H7 (cell line): ENCODE results near the gene IL22RA1. TPM values are rescaled to one million over a fixed set of nuclear protein-coding genes. Genes with fewer than 3 reads are reported as not detected.

Experiments
- DNase-seq: peaks from one replicate; pipeline ENCODE4 v3.0.0; 2012
- H3K27me3 ChIP-seq: 2 replicates; pipeline ENCODE4 v1.6.0; 2011; ENCODE audit warnings: mild to moderate bottlenecking, low read length; ENCODE audit not compliant: control insufficient read depth, insufficient read depth
- H3K36me3 ChIP-seq: replicated peaks from 2 replicates; pipeline ENCODE4 v1.5.1; 2011; ENCODE audit warnings: low read length; ENCODE audit not compliant: control insufficient read depth, insufficient read depth
- H3K4me3 ChIP-seq: 2 replicates; pipeline ENCODE4 v1.5.1; 2011; ENCODE audit warnings: low read depth, mild to moderate bottlenecking, control low read depth, low read length, moderate library complexity; ENCODE audit not compliant: insufficient read depth
- total RNA-seq: library from RNA; depleted of rRNA; stranded (reverse); fragments of >200 nt; shearing (Covaris generic); gene quantifications from 2 replicates; pipeline ENCODE4 v1.2.3, GENCODE V29; 2014; rRNA removed

Gene IL22RA1, protein sequence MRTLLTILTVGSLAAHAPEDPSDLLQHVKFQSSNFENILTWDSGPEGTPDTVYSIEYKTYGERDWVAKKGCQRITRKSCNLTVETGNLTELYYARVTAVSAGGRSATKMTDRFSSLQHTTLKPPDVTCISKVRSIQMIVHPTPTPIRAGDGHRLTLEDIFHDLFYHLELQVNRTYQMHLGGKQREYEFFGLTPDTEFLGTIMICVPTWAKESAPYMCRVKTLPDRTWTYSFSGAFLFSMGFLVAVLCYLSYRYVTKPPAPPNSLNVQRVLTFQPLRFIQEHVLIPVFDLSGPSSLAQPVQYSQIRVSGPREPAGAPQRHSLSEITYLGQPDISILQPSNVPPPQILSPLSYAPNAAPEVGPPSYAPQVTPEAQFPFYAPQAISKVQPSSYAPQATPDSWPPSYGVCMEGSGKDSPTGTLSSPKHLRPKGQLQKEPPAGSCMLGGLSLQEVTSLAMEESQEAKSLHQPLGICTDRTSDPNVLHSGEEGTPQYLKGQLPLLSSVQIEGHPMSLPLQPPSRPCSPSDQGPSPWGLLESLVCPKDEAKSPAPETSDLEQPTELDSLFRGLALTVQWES
- 0.10 TPM in 1 of 2 replicates, not detected in the other for total RNA-seq

DNA sequence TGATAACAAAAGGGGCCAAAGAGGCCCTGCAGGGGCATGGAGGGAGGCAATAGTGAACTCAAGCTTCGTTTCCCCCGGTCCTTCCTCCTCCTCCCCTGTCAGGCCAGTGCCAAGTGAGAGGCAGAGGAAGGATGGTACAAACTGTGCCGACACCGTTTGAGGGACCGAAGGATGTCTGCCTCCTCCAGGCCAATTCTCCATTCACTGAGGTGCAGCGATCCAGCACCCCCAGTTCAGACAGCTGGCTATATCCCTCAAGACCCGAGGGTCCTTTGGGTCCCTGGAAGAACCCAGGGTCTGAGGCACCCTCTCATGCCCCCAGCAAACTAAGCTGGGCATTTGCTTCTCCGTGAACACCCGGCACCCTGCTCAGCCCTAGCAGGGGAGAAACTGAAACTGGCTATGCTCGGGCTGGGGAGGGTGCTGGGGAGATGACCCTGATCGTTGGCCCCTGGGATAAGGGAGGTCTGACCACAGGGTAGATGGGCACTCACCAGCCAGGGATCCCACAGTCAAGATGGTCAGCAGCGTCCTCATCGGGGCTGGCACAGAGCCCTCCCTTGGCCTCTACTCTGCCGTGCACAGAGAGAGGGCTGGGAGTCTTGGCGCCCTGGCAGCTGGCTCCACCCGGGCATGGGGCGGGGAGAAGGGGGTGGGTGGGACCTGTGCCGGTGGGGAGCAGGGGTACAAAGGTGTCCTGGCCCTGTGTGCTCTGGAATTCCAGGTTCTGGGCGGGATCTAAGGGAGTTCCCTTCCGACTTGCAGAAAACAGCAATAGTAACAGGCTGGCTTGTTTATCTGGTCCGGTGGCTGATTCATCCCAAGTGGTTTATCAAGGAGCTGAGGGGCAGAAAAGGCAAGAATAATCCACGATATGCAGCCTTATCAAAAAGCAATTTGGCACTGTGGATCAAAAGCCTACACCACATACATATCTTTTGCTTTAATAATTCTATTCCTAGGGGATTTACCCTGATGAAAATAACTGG, at the start of gene IL22RA1:
Gene IL22RA1 (minus strand): TSS at position 595 of the 989 bp plus-strand sequence. CDS start 58 bp downstream, at position 537.
- Histone ChIP-seq H3K4me3 (no peak within 1 kb of the TSS), H3K36me3 (no peaks in the 10 kb centered on the region), H3K27me3 (no peaks in the 10 kb centered on the region; the same call in 1 of the 2 replicates)
- no peak for DNase-seq

DNA sequence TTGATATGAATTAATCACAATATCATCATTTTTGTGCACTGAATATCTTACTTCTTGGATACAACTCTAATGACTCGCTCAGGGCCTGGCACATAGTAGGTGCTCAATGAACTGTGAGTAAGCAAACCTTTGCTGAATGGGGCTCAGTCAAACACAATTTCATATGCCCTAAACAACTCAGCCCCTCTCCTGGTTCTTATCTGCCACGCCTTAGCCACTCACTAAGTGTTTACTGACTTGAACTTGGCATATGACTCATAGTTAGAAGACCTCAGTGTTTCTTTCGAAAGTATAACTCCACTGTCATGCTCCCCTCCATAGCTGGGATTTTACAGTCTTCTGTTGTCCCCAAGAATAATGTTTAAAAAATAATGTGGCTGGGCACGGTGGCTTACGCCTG, 48.9 kb upstream of the IL22RA1 start:
- Histone ChIP-seq H3K36me3 (no peaks in the 10 kb centered on the region), H3K4me3 (no peak overlapping the region), H3K27me3 (peaks cover 4% of the 10 kb centered on the region; the same call in 1 of the 2 replicates)
- no peak for DNase-seq

DNA sequence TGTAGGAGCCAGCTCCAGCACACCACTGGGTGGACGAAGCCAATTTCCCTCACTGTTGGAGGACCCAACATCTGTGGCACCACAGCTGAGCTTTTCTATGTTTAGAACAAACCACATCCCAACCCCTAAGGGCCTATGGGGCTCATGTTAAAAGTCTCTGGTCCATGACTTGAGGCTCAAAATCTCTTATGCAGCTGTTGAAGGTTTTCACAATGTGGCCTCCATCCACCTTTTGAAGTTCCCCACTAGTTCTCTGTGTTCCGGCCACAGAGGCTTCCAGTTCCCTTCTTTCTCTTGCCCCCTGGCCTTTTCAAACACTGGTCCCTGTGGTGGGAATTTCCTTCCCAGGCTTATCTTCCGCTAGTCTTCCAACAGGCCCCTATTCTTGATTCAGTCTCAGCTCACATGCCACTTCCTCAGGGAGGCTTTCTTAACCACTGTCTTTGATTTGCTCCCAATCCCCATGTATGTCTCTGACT, 48.1 kb upstream of the IL22RA1 start:
- Histone ChIP-seq H3K36me3 (no peaks in the 10 kb centered on the region), H3K27me3 (peaks cover 4% of the 10 kb centered on the region; the same call in 1 of the 2 replicates), H3K4me3 (no peak overlapping the region)
- DNase-seq, result no peak

DNA sequence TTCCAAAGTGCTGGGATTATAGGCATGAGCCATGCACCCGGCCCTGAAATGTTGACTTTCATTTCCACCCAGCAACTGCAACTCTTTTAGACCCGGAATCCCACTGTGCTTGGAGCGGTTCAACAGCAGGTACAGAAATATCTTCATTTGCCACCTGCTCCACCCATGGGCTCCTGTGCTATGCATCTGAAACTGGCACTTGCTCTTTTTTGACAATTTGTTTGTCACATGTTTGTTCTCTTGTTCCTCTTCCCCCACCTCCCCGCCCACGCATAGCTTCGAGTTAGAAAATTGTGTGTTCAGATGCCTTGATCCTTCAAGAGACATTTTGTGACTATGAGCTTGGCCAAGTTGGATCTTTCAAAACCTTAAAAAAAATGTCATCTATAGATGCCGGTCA, 46.6 kb upstream of the IL22RA1 start:
- Histone ChIP-seq H3K36me3 (no peaks in the 10 kb centered on the region), H3K4me3 (no peak overlapping the region), H3K27me3 (peaks cover 4% of the 10 kb centered on the region; the same call in 1 of the 2 replicates)
- DNase-seq, result no peak

DNA sequence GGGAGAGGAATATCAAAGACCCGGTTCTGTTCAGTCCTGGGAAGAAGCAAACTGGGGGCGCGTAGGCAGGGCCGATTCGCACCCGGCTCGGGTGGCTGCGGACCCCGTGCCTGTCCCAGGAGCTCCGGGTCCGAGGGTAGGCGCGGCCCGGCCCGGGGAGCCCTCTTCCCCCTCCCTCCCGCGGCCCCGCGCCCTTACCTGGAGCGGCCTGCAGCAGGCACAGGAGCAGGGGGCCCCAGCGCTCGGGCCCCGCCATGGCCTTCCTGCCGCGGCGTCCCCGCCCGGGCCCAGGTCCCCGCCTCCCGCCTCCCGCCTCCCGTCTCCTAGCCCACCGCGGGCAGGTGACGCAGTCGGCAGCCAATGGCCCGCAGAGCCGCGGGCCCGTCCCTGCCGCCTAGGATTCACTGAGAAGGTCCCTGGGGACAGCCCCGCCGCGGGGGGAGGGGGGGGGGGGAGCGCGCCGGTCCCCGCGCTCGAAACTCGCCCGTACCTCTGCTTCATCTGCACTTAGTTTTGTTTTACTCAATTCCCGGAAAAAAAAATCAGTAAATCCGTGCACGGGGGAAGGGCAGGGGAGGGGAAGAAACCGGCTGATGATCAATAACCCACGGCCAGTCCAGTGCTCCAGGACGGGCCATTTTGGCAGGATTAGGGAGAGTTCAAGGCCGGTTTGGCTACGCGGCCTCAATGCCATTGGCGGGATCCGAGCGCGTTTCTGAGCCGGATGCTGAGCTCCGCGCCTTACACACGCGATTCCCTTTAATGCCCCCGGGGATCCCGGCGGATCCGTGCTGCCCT, 44.3 kb upstream of the IL22RA1 start, which contains the start of gene IFNLR1:
Gene IFNLR1 (minus strand): TSS at position 297 of the 798 bp plus-strand sequence. CDS start 41 bp downstream, at position 256.
- Histone ChIP-seq H3K36me3 (no peaks in the 10 kb centered on the region), H3K27me3 (peaks cover 4% of the 10 kb centered on the region; the same call in 1 of the 2 replicates), H3K4me3 (peak within 1 kb of the TSS; percentile 72)
- DNase-seq, result peak; percentile 96

DNA sequence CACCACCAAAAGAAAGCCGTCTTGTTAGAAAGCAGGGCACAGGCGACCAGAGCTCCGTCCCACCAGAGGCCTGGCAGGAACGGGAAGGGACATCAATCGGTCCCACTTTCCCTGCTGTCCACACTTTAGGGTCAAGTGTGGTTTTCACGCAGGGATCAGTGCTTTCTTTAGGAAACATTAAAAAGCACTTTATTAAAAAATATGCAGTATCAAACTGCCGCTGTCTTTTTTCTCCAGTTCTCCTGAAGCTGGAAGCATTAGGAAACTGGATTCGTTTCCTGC, 43.7 kb upstream of the IL22RA1 start:
- H3K4me3 ChIP-seq, result peak overlapping the region; percentile 72
- no peak for DNase-seq
- H3K27me3 ChIP-seq, result peaks cover 4% of the 10 kb centered on the region; the same call in 1 of the 2 replicates
- H3K36me3 ChIP-seq, result no peaks in the 10 kb centered on the region

DNA sequence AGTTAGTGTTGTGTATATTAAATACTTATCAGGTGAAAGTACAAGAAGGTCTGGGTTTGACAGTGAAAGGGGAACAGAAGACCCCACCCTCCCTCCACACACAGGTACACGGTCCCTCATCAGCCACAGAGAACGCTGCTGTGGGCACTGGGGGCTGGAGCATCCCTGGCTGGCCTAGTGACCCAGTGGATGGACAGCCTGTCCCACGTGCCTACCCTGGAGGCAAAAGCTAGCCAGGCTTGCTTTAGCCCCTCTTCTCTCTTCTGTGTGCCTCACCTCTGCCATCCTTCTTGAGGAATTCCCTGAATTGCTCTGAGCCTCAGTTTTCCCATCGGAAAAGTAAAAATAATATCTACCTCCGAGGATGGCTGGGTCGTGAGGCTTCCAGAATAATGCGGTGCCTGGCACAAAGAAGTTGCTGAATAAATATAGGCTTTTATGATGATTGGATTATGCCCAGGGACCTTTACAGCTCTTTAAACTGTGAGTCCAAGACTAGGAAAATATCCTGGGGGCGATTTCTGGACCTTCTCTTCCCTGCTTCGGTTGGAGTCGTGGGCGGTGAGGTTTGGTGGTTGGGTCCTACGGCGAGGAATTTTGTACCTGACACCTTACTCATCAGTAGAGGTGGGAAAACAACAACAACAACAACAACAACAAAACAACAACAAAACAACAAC, 43.2 kb upstream of the IL22RA1 start:
- DNase-seq, result no peak

DNA sequence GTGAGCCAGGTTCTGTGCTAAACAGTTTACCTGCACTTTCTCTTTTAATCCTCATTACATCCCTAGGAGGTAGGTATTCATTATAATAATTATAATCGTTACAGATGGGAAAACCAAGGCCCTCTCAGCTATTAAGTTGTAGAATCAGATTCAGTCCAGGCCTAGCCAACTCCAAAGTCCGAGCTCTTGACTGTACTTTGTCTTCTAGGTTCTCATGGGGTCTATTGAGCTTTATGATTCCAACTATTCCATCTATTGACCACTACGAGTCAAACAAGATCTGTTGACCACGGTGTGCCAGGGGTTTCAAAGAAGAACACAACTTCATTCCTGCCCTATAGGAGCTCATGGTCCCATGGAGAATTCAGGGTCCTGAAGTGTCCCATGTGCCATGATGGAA, 42.1 kb upstream of the IL22RA1 start:
- Histone ChIP-seq H3K4me3 (no peak overlapping the region), H3K36me3 (no peaks in the 10 kb centered on the region), H3K27me3 (peaks cover 4% of the 10 kb centered on the region; the same call in 1 of the 2 replicates)
- no peak for DNase-seq

More for the DNA sequence above, 43.2 kb upstream of the IL22RA1 start:
- Histone ChIP-seq H3K27me3 (peaks cover 4% of the 10 kb centered on the region; the same call in 1 of the 2 replicates), H3K36me3 (no peaks in the 10 kb centered on the region), H3K4me3 (peak overlapping the region; percentile 72)

DNA sequence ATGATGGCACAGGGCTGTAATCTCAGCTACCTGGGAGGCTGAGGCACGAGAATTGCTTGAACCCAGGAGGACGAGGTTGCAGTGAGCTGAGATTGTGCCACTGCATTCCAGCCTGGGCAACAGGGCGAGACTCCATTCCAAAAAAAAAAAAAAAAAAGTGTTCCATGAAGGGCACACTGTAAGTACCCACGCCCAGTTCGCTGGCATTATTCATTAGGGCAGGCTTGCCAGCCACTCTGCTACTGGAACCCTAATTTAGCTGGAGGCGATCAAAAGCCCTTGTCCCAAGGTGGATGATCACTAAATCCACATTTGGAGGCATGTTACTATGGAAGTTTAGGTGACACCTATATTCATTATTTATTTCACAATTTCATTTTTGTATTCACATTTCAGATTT, 39.1 kb upstream of the IL22RA1 start:
- Histone ChIP-seq H3K27me3 (no peaks in the 10 kb centered on the region), H3K36me3 (peaks cover 4% of the 10 kb centered on the region), H3K4me3 (no peak overlapping the region)
- no peak for DNase-seq

DNA sequence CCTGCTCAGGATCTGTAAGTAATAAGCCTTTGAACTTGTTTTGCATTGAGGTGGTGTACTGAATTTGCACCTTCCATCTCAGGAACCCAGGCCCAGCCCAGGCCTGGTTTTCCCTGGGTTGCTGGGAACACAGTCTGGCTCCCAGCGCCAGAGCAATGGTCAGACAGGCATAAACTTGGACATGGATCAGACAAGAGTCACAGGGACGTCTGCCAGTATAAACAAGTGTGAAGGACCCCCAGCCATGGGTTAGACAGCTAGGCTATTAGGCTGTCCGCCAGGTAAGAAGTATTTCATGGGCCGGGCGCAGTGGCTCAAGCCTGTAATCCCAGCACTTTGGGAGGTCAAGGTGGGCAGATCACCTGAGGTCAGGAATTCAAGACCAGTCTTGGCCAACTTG, 38.7 kb upstream of the IL22RA1 start:
- Histone ChIP-seq H3K36me3 (peaks cover 4% of the 10 kb centered on the region), H3K4me3 (no peak overlapping the region), H3K27me3 (no peaks in the 10 kb centered on the region)
- no peak for DNase-seq

DNA sequence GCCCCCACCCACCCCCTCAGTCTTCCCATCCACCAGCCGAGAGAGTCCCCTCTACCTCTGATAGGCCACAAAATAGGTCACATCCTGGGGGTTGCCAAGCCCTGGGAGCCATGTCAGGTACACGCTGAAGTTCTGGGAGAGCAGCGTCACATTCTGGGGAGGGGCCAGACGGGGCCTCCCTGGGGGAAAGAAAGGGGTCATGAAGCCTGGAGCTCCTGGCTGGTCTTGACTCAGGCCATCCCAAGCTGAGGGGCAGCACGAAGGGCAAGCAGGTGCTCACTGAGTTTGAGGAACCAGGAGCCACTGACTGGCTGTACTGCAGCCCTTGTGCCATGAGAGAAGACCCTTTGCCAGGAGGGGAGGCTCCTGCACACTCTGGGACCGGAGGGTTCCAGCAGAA, 37.7 kb upstream of the IL22RA1 start:
- Histone ChIP-seq H3K27me3 (no peaks in the 10 kb centered on the region), H3K36me3 (peaks cover 4% of the 10 kb centered on the region), H3K4me3 (no peak overlapping the region)
- no peak for DNase-seq

DNA sequence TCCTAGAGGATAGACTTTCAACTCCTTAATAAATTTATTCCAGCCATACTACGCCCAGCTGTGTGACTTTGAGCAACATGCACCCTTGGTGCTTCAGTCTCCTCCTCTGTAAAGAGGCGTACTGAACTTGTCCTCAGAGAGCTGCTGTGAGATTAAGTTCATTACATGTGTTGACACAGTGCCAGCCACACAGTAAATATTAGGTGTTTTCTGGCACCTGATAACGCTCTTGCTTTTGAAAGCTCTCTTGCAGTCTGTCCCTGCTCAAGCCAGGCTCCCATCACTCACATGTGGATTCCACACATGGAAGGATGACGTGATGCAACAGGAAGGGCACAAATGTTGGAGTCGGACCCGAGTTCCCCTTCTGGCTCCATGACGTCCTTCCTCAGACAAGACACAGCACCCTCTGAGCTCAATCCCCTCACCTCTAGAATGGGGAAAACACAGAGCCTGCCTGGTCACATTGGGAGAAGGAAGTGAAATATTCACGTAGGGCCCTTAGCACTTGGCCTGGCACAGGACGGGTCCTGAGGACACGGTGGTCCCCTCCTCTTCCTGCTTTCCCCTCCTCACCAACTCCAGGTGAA, 36.4 kb upstream of the IL22RA1 start:
- no peaks in the 10 kb centered on the region for H3K27me3 ChIP-seq
- no peak overlapping the region for H3K4me3 ChIP-seq
- DNase-seq, result no peak
- H3K36me3 ChIP-seq, result peaks cover 4% of the 10 kb centered on the region

DNA sequence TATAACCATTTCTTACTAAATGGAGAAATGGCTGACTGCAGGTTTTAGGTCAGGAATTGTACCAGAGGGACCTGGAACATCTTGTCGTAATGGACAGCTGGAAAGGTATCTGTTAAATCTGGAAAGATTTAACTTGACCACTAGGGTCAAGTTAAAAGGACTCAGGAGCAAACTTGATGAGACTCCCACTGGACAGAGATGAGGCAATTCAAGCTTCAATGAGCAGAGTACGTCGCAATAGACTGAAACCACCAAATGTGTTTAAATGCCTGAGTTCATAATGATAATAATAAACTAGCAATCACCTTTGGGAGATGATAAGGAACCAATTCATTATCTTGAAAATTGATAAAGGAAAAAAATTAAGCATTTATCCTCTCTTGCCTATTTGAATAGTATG, 35.5 kb upstream of the IL22RA1 start:
- no peaks in the 10 kb centered on the region for H3K27me3 ChIP-seq
- H3K36me3 ChIP-seq, result peaks cover 4% of the 10 kb centered on the region
- DNase-seq, result no peak

More for the DNA sequence above, 35.5 kb upstream of the IL22RA1 start:
- H3K4me3 ChIP-seq, result no peak overlapping the region
